Measurements from ENCODE around the gene KCNE3. TPM values are rescaled to one million over a fixed set of nuclear protein-coding genes. Genes with fewer than 3 reads are reported as not detected.

The KCNE3 gene
- total and polyA plus RNA-seq, 9 of the 15 experiments (the other 6 are each of a cell fraction or from before 2014, with no cell fraction given), result 1.6 to 8.7 (median 6.2) TPM

GRCh38 chr11:74437441-74438042 lies 29.8 kb downstream of the KCNE3 start (continued):
- TF ChIP-seq KDM1A (IDR thresholded peaks at IDR 0.05) (peak; percentile 15 to 26; a peak in 1 of 4 replicates), LARP7 (IDR thresholded peaks at IDR 0.05) (no peak), CBFA2T3 (IDR thresholded peaks at IDR 0.05) (peak; percentile 87), SMARCE1 (IDR thresholded peaks at IDR 0.05) (peak; percentile 31; the same call in 1 of the 2 replicates), ZNF121 (CRISPR knock-in tag; conservative IDR thresholded peaks at IDR 0.05) (no peak), SMARCA5 (IDR thresholded peaks at IDR 0.05) (no peak)

DNA sequence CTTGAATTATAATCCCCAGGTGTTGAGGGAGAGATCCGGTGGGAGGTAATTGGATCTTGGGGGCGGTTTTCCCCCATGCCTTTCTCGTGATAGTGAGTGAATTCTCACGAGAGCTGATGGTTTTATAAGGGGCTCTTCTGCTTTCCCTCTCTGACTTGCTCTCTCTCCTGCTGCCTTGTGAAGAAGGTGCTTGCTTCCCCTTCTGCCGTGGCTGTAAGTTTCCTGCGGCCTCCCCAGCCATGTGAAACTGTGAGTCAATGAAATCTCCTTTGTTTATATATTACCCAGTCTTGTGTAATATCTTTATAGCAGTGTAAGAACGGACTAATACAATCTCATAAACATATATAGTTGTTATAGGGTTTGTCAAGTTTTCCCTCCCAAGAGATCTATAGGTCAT lies 32.8 kb downstream of the KCNE3 start:
- Histone ChIP-seq H3K79me2 (ENCODE audit: control insufficient read depth, insufficient read depth, low read length) (no peaks in the 10 kb centered on the region), H3K9me3 (replicated peaks; ENCODE audit: control insufficient read depth, insufficient read depth, low read depth, low read length) (no peaks in the 10 kb centered on the region), H2AFZ (ENCODE audit: low read depth, low read length) (no peak overlapping the region), H3K36me3 (ENCODE audit: control insufficient read depth, insufficient read depth, low read length) (no peaks in the 10 kb centered on the region), H3K27ac (ENCODE audit: extremely low read depth, low read depth, low read length) (no peak overlapping the region), H3K4me3 (no peak overlapping the region), H3K9ac (ENCODE audit: insufficient read depth in 1 of 2, low read depth in 2 of 2, low read length in 2 of 2) (no peak overlapping the region), H3K4me2 (ENCODE audit: insufficient read depth, low read length) (no peak overlapping the region), H3K4me1 (replicated peaks in 1 of 2; ENCODE audit: control insufficient read depth in 2 of 2, insufficient read depth in 2 of 2, low read length in 2 of 2) (peaks cover 0 to 8% of the 10 kb centered on the region in 2 experiments; a peak in 2 of 5 replicates), H3K9me1 (ENCODE audit: control insufficient read depth, insufficient read depth, low read length) (no peaks in the 10 kb centered on the region), H3K27me3 (ENCODE audit: control insufficient read depth in 2 of 2, insufficient read depth in 2 of 2, low read length in 2 of 2) (no peaks in the 10 kb centered on the region), H4K20me1 (replicated peaks; ENCODE audit: control insufficient read depth, insufficient read depth, low read length) (no peaks in the 10 kb centered on the region)
- in situ Hi-C loops (cut with MboI), result no loop called here
- DNase-seq (ENCODE audit: extremely low read depth in 1 of 4, low spot score in 3 of 4) (no peak), ATAC-seq (no peak), FAIRE-seq (no peak)
- no TSS peak for BruUV-seq (replicated peaks)
- POLR2A ChIA-PET, result interaction anchor here (0.7 kb wide), 1 partner anchor 210 kb away, joined by 3 read pairs; no protein-coding TSS in a partner anchor
- WGBS (ENCODE audit: insufficient coverage, low coverage, missing lambda C conversion rate), result 15% methylated on average over 7 of the region's 7 CpGs
- CTCF ChIA-PET (ENCODE audit: low intra/inter-chr PET ratio), result no interaction called here
- intact Hi-C loops (cut with micrococcal nuclease), result no loop called here
- TF ChIP-seq HSF4 (CRISPR knock-in tag; IDR thresholded peaks at IDR 0.05; ENCODE audit: borderline replicate concordance) (no peak), CHD2 (IDR thresholded peaks at IDR 0.05; ENCODE audit: low read depth, low read length) (peak; percentile 58; the same call in 1 of the 2 replicates), MLX (CRISPR knock-in tag; conservative IDR thresholded peaks at IDR 0.05) (no peak)
